ENCODE results near the gene GRIFIN.

GRCh38 chr7:2493205-2494164 lies 17.3 kb upstream of the GRIFIN start:
- TF ChIP-seq, protein P1, sequence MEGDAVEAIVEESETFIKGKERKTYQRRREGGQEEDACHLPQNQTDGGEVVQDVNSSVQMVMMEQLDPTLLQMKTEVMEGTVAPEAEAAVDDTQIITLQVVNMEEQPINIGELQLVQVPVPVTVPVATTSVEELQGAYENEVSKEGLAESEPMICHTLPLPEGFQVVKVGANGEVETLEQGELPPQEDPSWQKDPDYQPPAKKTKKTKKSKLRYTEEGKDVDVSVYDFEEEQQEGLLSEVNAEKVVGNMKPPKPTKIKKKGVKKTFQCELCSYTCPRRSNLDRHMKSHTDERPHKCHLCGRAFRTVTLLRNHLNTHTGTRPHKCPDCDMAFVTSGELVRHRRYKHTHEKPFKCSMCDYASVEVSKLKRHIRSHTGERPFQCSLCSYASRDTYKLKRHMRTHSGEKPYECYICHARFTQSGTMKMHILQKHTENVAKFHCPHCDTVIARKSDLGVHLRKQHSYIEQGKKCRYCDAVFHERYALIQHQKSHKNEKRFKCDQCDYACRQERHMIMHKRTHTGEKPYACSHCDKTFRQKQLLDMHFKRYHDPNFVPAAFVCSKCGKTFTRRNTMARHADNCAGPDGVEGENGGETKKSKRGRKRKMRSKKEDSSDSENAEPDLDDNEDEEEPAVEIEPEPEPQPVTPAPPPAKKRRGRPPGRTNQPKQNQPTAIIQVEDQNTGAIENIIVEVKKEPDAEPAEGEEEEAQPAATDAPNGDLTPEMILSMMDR (conservative IDR thresholded peaks at IDR 0.05; ENCODE audit: low read length), result no peak
- no peak for TF ChIP-seq EZH2phosphoT487 (IDR thresholded peaks at IDR 0.05; ENCODE audit: borderline replicate concordance, low read depth, low read length)
